Type B pancreatic cell (in vitro differentiated cells): ENCODE results near the gene BOC. TPM values are rescaled to one million over a fixed set of nuclear protein-coding genes. Genes with fewer than 3 reads are reported as not detected.

Source experiments
- DNase-seq: peaks from one replicate; pipeline ENCODE4 v3.0.0; 2021; ENCODE audit warnings: mixed read lengths; ENCODE audit not compliant: unreplicated experiment; ENCODE audit errors: extremely low spot score
- H3K27ac Mint-ChIP-seq: 2 replicates; pipeline ENCODE4 v1.8.0; 2021; ENCODE audit warnings: mild to moderate bottlenecking, mixed read lengths
- H3K27me3 Mint-ChIP-seq: 2 replicates; pipeline ENCODE4 v1.8.0; 2021; ENCODE audit warnings: mixed read lengths
- H3K36me3 Mint-ChIP-seq: 2 replicates; pipeline ENCODE4 v1.8.0; 2021; ENCODE audit warnings: mixed read lengths
- H3K4me1 Mint-ChIP-seq: one replicate; pipeline ENCODE4 v1.8.0; 2021; ENCODE audit warnings: mixed read lengths; ENCODE audit not compliant: unreplicated experiment
- H3K4me3 Mint-ChIP-seq: 2 replicates; pipeline ENCODE4 v1.8.0; 2021; ENCODE audit warnings: mild to moderate bottlenecking, mixed read lengths
- H3K9me3 Mint-ChIP-seq: 2 replicates; pipeline ENCODE4 v1.8.0; 2021; ENCODE audit warnings: mixed read lengths
- total RNA-seq: library from RNA; stranded (reverse); gene quantifications from 2 replicates; pipeline ENCODE4 v1.2.1, GENCODE V29; 2021; ENCODE audit warnings: low replicate concordance
- TF ChIP-seq, protein P1 (sequence below): fragments of 200-600 bp; sonication (generic); conservative IDR thresholded peaks from 2 replicates; pipeline ENCODE4 v1.5.0; 2021; ENCODE audit warnings: antibody characterized with exemption, mild to moderate bottlenecking

Gene BOC
- total RNA-seq, 1 donor from 2014 or later: 219 TPM

DNA sequence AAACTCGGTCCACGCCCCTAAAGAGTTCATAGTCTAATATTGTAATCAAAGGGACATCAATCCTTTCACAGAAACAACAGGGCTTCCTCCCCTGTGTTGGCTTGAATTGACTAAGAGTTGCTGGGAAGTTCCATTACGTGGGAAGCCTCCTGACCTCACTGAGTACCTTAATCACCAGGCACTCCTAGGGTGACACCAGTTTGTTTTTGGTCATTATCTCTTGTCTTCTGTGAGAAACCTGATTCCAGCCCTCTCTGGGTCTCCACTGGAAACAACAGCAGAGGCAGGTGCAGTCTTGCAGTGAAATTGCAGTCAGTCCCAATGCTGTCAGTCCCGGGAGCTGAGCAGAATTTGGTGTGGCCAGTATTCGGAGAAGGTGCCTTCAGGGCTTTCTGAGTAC lies 55.4 kb downstream of the BOC start:
- TF ChIP-seq, protein P1, sequence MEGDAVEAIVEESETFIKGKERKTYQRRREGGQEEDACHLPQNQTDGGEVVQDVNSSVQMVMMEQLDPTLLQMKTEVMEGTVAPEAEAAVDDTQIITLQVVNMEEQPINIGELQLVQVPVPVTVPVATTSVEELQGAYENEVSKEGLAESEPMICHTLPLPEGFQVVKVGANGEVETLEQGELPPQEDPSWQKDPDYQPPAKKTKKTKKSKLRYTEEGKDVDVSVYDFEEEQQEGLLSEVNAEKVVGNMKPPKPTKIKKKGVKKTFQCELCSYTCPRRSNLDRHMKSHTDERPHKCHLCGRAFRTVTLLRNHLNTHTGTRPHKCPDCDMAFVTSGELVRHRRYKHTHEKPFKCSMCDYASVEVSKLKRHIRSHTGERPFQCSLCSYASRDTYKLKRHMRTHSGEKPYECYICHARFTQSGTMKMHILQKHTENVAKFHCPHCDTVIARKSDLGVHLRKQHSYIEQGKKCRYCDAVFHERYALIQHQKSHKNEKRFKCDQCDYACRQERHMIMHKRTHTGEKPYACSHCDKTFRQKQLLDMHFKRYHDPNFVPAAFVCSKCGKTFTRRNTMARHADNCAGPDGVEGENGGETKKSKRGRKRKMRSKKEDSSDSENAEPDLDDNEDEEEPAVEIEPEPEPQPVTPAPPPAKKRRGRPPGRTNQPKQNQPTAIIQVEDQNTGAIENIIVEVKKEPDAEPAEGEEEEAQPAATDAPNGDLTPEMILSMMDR: no peak
- Mint-ChIP-seq H3K4me1 (peaks cover 66% of the 10 kb centered on the region), H3K27me3 (no peaks in the 10 kb centered on the region), H3K9me3 (no peaks in the 10 kb centered on the region), H3K4me3 (no peak overlapping the region), H3K36me3 (peaks cover 36% of the 10 kb centered on the region), H3K27ac (peak overlapping the region; percentile 48)
- DNase-seq: no peak

DNA sequence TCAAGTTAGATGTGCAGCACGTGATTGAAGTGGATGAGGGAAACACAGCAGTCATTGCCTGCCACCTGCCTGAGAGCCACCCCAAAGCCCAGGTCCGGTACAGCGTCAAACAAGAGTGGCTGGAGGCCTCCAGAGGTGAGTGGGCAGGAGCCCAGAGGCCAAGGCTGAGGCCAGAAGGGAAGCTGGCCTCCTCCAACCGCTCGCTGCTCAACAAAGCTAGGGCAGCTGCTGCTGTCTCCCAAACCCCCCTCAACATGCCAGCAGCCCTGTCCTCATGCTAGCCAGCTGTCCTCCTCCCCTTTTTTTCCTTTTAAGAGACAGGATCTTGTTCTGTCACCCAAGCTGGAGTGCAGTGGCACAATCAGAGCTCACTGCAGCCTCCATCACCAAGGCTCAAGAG lies 57.0 kb downstream of the BOC start:
- H3K4me1 Mint-ChIP-seq: peaks cover 62% of the 10 kb centered on the region
- peaks cover 39% of the 10 kb centered on the region for H3K36me3 Mint-ChIP-seq
- H3K4me3 Mint-ChIP-seq: no peak overlapping the region
- TF ChIP-seq, protein P1: no peak
- DNase-seq: no peak
- H3K9me3 Mint-ChIP-seq: no peaks in the 10 kb centered on the region
- H3K27me3 Mint-ChIP-seq: no peaks in the 10 kb centered on the region
- H3K27ac Mint-ChIP-seq: peak overlapping the region; percentile 25

DNA sequence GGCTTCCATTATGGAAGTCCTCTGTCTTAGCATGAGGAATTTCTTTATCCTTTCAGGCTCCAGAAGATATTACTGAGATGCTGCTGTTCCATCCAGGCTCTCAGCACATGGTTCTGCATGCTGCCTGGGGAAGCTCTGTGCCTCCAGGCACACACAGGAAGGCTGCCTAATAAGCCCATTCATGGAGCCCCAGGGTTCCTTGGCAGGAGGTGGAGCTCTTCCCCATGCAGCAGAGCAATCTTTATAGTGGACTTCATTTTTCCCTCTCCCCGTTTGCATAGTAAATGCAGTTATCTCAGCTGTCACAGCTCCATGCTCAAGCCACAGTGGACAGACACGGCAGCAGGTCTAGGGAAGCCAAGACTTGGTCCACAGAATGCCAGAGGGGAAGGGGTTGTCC lies 57.6 kb downstream of the BOC start:
- Mint-ChIP-seq H3K27me3 (no peaks in the 10 kb centered on the region), H3K4me1 (peaks cover 56% of the 10 kb centered on the region), H3K27ac (peak overlapping the region; percentile 36), H3K4me3 (no peak overlapping the region), H3K36me3 (peaks cover 41% of the 10 kb centered on the region), H3K9me3 (no peaks in the 10 kb centered on the region)
- TF ChIP-seq, protein P1: no peak
- no peak for DNase-seq

DNA sequence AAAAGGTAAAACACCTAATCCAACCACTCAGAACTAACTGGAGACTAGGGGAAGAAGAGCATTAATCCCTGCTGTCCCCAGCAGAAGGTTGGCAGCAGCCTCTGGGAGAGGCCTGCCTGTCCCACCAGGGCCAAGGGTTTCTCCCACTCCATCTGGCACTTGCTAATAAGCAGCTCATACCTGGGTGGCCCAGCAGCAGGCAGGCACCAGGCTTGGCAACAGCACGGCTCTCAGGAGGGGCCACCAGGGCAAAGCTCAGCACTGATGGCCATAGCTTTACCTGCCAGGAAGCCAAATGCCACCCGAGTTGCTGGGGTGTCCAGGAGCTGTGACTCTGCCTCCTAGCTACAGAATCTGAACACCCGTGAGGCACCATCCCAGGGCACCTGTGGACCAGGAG lies 58.3 kb downstream of the BOC start:
- TF ChIP-seq, protein P1: no peak
- Mint-ChIP-seq H3K27ac (peak overlapping the region; percentile 61), H3K4me3 (no peak overlapping the region), H3K27me3 (no peaks in the 10 kb centered on the region), H3K4me1 (peaks cover 49% of the 10 kb centered on the region), H3K9me3 (no peaks in the 10 kb centered on the region), H3K36me3 (peaks cover 41% of the 10 kb centered on the region)
- DNase-seq: no peak

DNA sequence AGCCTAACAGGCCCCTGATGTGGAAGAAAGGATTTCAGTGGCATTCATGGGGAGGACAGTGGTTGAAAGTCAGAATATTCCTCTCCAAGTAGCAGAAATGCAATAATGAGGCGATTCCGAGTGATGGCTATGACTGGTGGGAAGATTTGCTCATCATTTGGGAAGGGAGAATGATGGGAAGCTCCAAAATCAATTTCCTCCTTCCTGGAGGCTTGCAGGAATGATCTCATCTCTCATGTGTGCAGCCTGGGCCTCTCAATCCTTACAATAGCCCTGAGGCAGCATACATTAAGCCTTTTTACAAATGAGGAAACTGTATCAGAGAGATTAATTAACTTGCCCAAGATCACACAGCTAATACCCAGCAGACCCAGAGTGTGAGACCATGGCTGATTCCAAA lies 58.7 kb downstream of the BOC start:
- peaks cover 45% of the 10 kb centered on the region for H3K36me3 Mint-ChIP-seq

More for the DNA sequence above, 58.7 kb downstream of the BOC start:
- peak overlapping the region; percentile 61 for H3K27ac Mint-ChIP-seq
- H3K4me1 Mint-ChIP-seq: peaks cover 49% of the 10 kb centered on the region
- no peak overlapping the region for H3K4me3 Mint-ChIP-seq
- no peaks in the 10 kb centered on the region for H3K9me3 Mint-ChIP-seq
- no peak for DNase-seq
- H3K27me3 Mint-ChIP-seq: no peaks in the 10 kb centered on the region
- TF ChIP-seq, protein P1: no peak
